Ascending aorta (tissue), 2 donors: ENCODE measurements around the gene KAZN. TPM values are rescaled to one million over a fixed set of nuclear protein-coding genes. Genes with fewer than 3 reads are reported as not detected.
"Not testable (repeated sequence)": the region's sequence is repeated elsewhere in the genome, so short reads cannot be mapped to it uniquely, and the experiment has no call there.

ENCODE experiments used
- DNase-seq, 2 donors: peaks; one replicate each; pipeline ENCODE4 v3.0.0-alpha.2; 2019; ENCODE audit warnings: low spot score in 2 of 2
- H3K27ac ChIP-seq, 2 donors: fragments of 200-600 bp; sonication (generic); one replicate each; pipeline ENCODE4 v1.5.1; 2016 to 2017; ENCODE audit warnings: mild to moderate bottlenecking in 1 of 2
- H3K27me3 ChIP-seq: fragments of 200-600 bp; sonication (generic); one replicate; pipeline ENCODE4 v1.5.1; 2017
- H3K36me3 ChIP-seq, 2 donors: fragments of 200-600 bp; sonication (generic); one replicate each; pipeline ENCODE4 v1.5.1; 2016
- H3K4me1 ChIP-seq, 2 donors: fragments of 200-600 bp; sonication (generic); one replicate each; pipeline ENCODE4 v1.5.1; 2016 to 2017; ENCODE audit warnings: mild to moderate bottlenecking in 1 of 2
- H3K4me3 ChIP-seq, 2 donors: fragments of 200-600 bp; sonication (generic); one replicate each; pipeline ENCODE4 v1.5.1; 2016 to 2017; ENCODE audit warnings: mild to moderate bottlenecking in 1 of 2
- H3K9me3 ChIP-seq, 2 donors: fragments of 200-600 bp; sonication (generic); one replicate each; pipeline ENCODE4 v1.5.1; 2016
- intact Hi-C: fragments of 100-400 bp; cut with DNase I; formaldehyde crosslinking; loops from one replicate; pipeline ENCODE4 v1.15.1; 2023
- total RNA-seq: library from RNA; depleted of rRNA; stranded (reverse); fragments of >200 nt; gene quantifications from one replicate; pipeline ENCODE4 v1.1.0, GENCODE V29; 2016
- TF ChIP-seq, protein P1 (sequence below), 3 experiments: fragments of 200-600 bp in 2 of 3; fragments of 450-650 bp in 1 of 3; sonication (generic) in 2 of 3; IDR thresholded peaks; one replicate each; pipeline ENCODE4 v1.5.1; 2016 to 2019; ENCODE audit warnings: antibody characterized with exemption in 3 of 3, mild to moderate bottlenecking in 1 of 3, moderate library complexity in 1 of 3

Gene KAZN
- total RNA-seq, 1 donor from 2014 or later: 58.5 TPM

GRCh38 chr1:14957375-14958098 is 359.1 kb downstream of the KAZN start:
- Histone ChIP-seq H3K4me3 (no peak overlapping the region), H3K9me3 (no peaks in the 10 kb centered on the region), H3K36me3 (peaks cover 7 to 16% of the 10 kb centered on the region in 2 donors), H3K27ac (no peak overlapping the region), H3K4me1 (no peaks in the 10 kb centered on the region), H3K27me3 (no peaks in the 10 kb centered on the region)
- intact Hi-C loops: no loop called here
- TF ChIP-seq, protein P1, sequence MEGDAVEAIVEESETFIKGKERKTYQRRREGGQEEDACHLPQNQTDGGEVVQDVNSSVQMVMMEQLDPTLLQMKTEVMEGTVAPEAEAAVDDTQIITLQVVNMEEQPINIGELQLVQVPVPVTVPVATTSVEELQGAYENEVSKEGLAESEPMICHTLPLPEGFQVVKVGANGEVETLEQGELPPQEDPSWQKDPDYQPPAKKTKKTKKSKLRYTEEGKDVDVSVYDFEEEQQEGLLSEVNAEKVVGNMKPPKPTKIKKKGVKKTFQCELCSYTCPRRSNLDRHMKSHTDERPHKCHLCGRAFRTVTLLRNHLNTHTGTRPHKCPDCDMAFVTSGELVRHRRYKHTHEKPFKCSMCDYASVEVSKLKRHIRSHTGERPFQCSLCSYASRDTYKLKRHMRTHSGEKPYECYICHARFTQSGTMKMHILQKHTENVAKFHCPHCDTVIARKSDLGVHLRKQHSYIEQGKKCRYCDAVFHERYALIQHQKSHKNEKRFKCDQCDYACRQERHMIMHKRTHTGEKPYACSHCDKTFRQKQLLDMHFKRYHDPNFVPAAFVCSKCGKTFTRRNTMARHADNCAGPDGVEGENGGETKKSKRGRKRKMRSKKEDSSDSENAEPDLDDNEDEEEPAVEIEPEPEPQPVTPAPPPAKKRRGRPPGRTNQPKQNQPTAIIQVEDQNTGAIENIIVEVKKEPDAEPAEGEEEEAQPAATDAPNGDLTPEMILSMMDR (IDR thresholded peaks at IDR 0.05): no peak
- no peak for DNase-seq

- intact Hi-C loops: no loop called here
- Histone ChIP-seq H3K4me1 (no peaks in the 10 kb centered on the region), H3K36me3 (peaks cover 7 to 23% of the 10 kb centered on the region in 2 donors), H3K27me3 (no peaks in the 10 kb centered on the region), H3K27ac (no peak overlapping the region), H3K4me3 (no peak overlapping the region), H3K9me3 (no peaks in the 10 kb centered on the region)
- TF ChIP-seq, protein P1 (IDR thresholded peaks at IDR 0.05): no peak
- no peak for DNase-seq
Measured at GRCh38 chr1:14958249-14959058, 360.0 kb downstream of the KAZN start.

GRCh38 chr1:14959059-14959694 is 360.7 kb downstream of the KAZN start:
- Histone ChIP-seq H3K4me3 (no peak overlapping the region), H3K27ac (no peak overlapping the region), H3K4me1 (no peaks in the 10 kb centered on the region), H3K27me3 (no peaks in the 10 kb centered on the region), H3K36me3 (peaks cover 7 to 23% of the 10 kb centered on the region in 2 donors), H3K9me3 (no peaks in the 10 kb centered on the region)
- intact Hi-C loops: no loop called here
- TF ChIP-seq, protein P1 (IDR thresholded peaks at IDR 0.05): no peak
- DNase-seq: no peak

GRCh38 chr1:14961661-14962267 is 363.3 kb downstream of the KAZN start:
- H3K4me1 ChIP-seq: no peaks in the 10 kb centered on the region
- H3K36me3 ChIP-seq: peaks cover 7 to 23% of the 10 kb centered on the region in 2 donors
- no peaks in the 10 kb centered on the region for H3K9me3 ChIP-seq
- no peak for DNase-seq
- H3K27me3 ChIP-seq: no peaks in the 10 kb centered on the region
- no peak overlapping the region for H3K4me3 ChIP-seq
- intact Hi-C loops: no loop called here
- no peak overlapping the region for H3K27ac ChIP-seq
- TF ChIP-seq, protein P1 (IDR thresholded peaks at IDR 0.05): no peak

DNA sequence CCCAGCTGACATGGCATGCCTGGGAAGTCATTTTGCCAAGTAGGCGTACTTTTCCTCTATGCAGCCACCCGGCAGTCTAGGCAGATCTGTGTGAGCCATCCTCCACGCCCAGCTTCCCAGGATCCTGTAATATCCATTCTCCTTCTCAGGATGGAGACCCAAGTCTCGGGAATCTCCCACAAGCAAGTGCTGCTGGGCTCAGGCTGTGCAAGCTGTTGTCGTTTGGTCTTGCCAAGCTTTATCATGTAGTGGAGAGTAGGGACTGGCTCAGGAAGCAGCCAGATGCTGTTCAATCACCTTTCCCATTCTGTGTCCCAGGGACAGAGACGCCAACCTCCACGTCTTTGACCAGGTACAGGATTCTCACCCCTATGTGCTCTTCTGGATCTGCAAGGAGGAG is 363.9 kb downstream of the KAZN start:
- intact Hi-C loops: no loop called here
- no peaks in the 10 kb centered on the region for H3K4me1 ChIP-seq
- TF ChIP-seq, protein P1 (IDR thresholded peaks at IDR 0.05): no peak
- no peak overlapping the region for H3K4me3 ChIP-seq
- DNase-seq: no peak
- no peaks in the 10 kb centered on the region for H3K27me3 ChIP-seq
- H3K9me3 ChIP-seq: no peaks in the 10 kb centered on the region
- peaks cover 7 to 23% of the 10 kb centered on the region in 2 donors for H3K36me3 ChIP-seq
- no peak overlapping the region for H3K27ac ChIP-seq

- intact Hi-C loops, H3K27me3 ChIP-seq, DNase-seq, H3K4me3 ChIP-seq, H3K27ac ChIP-seq, H3K4me1 ChIP-seq, H3K9me3 ChIP-seq: not testable (repeated sequence)
- peaks cover 7 to 23% of the 10 kb centered on the region in 2 donors for H3K36me3 ChIP-seq
Measured at GRCh38 chr1:14963791-14964710, 365.6 kb downstream of the KAZN start.
